Measurements from ENCODE around the gene ZNF667.

ZNF667 gene

DNA sequence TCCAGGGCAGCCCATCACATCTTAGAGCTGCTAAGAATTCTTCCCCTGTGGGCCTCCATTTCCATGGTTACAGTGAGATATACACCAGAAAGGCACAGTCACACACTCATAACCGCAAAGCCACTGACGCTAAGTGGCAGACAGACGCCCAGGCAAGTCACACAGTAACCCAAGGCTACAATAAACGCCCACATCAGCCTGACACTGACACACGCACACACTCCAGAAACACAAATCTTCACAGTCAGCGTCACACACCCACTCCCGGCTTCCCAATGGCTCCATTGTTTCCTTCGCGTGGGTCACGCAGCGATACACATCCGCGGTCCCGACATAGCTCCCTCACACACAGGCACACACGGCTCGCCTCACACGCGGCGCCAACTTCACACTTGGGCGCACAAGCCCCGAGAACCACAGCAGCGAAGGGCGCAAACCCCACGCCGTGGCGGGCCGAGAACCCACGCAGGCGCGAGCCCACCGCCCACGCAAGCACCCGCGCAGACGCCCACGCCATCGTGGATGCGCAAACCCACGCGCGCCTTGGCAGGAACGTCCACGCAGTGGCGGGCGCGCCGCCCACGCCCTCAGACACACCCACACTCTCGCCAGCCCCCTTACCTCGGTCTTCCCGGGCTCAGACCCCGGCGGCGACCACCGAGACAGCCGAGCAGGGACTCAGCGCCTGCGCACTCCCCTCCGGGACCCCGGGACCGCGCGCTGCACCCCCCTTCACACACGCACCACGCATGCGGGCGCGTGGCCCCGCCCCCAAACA, at the start of gene ZNF667:
Gene ZNF667, minus strand, starts transcription at position 695 of the 778 bp plus-strand sequence. CDS start 14,975 bp downstream, outside the sequence.
- no peak for DNase-seq (ENCODE audit: low read depth, low spot score)

DNA sequence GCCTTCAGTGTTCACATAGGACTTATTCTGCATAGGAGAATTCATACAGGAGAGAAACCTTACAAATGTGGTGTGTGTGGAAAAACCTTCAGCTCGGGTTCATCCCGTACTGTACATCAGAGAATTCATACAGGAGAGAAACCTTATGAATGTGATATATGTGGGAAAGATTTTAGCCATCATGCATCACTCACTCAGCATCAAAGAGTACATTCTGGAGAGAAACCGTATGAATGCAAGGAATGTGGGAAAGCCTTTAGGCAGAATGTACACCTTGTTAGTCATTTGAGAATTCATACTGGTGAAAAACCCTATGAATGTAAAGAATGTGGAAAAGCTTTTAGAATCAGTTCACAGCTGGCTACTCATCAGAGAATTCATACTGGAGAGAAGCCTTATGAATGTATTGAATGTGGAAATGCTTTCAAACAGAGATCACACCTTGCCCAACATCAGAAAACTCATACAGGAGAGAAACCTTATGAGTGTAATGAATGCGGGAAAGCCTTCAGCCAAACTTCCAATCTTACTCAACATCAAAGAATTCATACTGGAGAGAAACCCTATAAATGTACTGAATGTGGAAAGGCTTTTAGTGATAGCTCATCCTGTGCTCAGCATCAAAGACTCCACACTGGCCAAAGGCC, 48.2 kb upstream of the ZNF667 start:
- DNase-seq (ENCODE audit: low read depth, low spot score): no peak

DNA sequence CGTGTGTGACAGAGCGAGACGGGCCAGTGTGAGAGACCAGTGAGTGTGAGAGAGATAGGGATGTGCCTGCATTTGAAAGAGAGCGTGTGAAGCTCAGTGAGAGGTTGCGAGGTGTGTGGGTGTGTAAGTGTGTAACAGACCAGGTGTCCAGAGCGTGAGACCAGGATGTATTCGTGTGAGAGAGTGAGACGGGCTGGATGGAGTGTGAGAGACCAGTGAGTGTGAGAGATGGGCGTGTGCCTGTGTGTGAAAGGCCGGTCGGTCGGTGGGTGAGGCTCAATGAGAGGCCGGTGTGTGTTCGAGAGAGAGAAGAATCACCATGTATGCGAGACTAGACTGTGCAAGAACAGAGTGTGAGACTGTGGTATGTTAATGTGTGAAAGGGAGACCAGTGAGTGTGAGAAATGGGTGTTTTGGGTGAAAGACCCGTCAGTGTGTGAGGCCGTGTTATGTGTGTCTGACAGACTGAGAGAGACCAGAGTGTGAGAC, 31.2 kb upstream of the ZNF667 start:
- DNase-seq (ENCODE audit: low read depth, low spot score): no peak

DNA sequence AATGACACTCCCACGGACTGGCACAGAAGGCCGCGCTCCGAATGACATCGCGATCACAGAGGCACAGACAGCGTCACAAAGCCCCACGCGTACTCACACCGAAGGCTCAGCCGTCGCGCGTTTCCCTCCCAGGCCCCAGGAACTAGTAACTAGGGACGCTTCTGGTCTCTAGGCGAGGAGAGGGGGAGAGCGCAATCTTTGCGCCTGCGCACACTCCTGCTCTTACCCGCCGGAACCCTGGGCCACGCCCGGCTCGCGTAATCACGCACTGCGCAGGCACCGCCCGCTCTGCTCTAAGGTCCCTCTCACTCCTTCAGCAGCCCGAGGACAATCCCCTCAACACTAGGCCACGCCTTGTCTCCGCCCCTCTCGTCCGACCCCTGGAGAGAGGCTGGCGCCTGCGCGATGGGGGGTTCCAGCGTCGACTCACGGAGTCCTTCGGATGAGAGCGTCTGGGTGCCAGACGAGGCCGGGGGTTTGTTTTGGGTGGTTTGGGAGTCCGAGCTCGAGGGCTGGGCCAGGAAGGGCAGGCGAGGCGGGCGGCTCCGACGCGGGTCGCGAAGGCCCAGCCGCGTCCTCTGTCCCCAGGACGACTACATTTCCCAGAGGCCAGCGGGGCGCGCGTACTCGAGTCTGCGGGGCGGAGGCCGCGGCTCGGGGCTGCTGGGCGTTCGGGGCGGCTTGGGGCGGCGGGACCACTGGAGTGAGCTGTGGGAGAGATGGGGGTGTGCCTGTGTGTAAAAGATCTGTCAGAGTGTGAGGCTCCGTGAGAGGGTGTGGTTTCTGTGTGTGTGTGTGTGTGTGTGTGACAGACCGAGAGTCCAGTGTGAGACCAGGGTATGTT, 30.5 kb upstream of the ZNF667 start, which contains the start of gene ZNF471:
Gene ZNF471, plus strand, starts transcription at position 410 of the 844 bp plus-strand sequence. CDS start 3,717 bp downstream, outside the sequence.
- DNase-seq (ENCODE audit: low read depth, low spot score): peak; percentile 95

DNA sequence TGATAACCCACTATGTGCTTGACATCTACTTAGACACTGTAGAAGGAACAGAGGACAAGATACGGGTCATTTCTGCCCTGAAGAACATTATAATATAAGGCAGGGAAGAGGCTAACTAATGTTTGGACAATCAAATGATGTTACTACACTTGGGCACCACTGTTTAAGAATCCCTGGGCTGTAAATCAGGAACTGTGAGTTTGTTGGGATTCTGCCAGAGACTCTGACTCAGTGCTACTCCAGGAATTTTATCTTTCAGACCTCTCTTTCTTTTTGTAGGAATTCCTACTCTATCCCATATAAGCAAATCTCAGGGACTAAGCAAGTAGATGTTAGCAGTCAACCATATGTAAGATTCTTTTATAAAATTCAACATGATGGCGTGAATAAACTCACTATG, 27.4 kb upstream of the ZNF667 start:
- no peak for DNase-seq (ENCODE audit: low read depth, low spot score)

DNA sequence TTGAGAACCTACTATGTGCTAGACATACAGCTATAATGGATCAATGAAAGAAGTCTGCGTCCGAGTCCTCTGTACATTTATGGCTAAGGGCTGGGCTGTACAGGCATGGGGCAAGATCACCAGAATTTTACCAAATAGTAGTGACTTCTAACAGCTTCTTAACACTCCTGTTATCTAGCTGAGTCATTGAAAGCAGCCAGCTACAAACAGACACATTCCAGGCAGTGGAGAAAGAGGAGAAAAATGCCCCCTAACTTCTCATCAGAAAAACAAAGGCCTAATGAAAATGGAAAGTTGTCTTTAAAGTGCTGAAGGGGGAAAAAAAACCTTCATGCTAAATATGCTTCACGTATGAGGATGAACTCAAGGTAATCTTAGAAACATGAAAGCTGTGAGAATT, 14.3 kb upstream of the ZNF667 start:
- DNase-seq (ENCODE audit: low read depth, low spot score): no peak

DNA sequence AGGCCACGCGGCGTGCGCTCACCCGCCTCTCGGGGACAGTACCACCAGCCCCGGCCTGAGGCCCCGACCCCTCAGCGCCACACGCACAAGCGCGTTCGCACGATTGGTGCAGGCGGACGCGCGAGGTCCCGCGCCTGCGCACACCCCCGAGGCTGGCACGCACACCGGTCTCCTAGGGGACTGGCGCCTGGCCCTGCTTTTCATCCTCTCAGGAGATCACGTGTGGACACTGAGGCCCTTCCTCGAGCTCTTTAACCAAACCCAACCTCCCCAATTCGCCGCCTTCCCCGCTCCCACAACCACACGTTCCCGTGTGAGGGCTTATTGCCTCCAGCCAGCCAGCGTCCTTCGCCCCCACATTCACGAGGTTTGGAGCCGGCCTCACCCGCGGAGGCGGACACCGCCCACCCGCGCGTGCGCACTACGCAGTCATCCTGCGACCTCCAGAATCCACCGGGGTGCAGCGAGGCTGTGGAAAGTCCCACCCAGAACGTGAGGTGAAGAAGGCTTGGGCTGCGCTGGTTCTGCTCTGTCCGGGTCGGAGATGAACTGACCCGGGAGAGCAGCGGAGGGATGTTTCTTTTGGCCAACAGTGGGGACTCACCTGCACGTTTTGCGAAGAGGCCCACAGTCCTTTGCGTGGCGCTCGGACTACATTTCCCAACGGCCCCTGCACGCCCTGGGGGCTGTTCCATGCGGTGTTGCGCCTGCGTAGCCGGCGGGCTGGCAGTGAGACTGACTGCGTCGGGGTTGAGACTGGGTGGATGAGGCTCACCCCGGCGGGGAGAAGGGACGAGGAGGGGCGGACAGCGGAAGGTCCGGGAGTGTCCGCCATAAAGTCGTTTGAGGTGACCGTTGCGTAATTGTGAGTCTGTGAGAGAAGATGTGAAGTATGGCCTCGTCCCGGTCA, 539 bp upstream of the ZNF667 start:
- DNase-seq (ENCODE audit: low read depth, low spot score): peak; percentile 60

DNA sequence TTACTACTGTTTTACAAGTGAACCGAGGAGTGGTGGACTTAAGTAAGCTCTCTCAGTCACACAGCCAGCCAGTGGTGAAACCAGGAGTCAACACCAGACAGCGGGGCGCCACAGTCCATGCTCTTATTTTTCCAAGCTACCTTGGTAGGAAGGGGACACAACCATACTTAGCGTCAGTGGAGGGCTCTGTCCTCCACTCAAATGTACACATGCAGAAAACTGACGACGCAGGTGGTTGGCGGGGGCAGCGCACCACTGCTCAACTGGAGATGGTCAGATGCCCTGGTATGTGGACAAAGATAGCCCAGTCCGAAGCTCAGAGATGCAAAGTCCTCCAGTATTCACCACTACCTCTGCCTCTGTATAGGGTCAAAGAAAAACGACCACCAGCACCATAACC, 1.1 kb downstream of the ZNF667 start:
- DNase-seq (ENCODE audit: low read depth, low spot score): no peak

DNA sequence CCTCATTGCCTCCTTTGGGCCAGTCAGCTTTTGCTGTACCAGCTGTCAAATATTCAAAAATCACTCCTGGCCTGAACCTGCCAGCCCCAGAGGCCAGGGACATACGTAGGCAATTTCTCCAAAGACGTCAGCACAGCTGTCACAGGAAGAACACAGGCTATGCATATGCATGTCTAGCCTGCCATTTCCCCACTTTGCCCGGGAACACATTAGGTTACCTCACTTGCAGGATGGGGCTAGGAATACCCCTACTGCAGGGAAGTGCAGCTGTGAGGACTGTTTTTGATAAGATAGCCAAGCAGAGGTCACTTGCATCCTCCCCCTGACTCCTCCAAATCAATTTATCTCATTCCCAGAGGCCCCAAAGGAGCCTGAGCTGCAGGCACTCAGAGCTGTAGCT, 2.8 kb downstream of the ZNF667 start:
- DNase-seq (ENCODE audit: low read depth, low spot score): no peak

DNA sequence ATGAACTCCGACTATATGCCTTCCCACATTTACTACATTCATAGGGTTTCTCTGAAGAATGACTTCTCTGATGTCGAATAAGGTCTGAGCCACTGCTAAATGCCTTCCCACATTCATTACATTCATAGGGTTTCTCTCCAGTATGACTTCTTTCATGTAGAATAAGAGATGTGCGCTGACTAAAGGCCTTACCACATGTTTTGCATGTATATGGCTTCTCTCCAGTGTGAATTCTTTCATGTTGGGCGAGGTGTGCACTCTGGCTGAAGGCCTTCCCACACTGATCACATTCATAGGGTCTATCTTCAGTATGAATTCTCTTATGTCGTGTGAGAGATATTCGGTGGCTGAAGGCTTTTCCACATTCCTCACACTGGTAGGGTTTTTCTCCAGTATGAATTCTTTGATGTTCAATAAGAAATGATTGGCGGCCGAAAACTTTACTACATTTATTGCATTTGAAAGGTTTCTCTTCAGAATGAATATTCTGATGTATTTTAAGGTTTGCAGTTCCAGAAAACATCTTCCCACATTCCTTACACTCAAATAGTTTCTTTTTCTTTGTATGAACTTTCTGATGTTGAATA, 35.8 kb downstream of the ZNF667 start:
- no peak for DNase-seq (ENCODE audit: low read depth, low spot score)

DNA sequence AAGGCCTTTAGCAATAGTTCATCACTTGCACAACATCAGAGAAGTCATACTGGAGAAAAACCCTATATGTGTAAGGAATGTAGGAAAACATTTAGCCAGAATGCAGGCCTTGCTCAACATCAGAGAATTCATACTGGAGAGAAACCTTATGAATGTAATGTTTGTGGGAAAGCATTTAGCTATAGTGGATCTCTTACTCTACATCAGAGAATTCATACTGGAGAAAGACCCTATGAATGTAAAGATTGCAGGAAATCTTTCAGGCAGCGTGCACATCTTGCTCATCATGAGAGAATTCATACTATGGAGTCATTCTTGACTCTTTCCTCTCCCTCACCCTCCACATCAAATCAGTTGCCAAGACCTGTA, 53.2 kb downstream of the ZNF667 start:
- no peak for DNase-seq (ENCODE audit: low read depth, low spot score)

DNA sequence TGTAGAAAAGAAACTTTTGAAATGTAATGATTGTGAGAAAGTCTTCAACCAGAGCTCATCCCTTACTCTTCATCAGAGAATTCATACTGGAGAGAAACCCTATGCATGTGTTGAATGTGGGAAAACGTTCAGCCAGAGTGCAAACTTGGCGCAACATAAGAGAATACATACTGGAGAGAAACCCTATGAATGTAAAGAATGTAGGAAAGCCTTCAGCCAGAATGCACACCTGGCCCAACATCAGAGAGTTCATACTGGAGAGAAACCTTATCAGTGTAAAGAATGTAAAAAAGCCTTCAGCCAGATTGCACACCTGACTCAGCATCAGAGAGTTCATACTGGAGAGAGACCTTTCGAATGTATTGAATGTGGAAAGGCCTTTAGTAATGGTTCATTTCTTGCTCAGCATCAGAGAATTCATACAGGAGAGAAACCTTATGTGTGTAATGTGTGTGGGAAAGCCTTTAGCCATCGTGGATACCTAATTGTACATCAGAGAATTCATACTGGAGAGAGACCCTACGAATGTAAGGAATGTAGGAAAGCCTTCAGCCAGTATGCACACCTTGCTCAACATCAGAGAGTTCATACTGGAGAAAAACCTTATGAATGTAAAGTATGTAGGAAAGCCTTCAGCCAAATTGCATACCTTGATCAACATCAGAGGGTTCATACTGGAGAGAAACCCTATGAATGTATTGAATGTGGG, 53.7 kb downstream of the ZNF667 start:
- DNase-seq (ENCODE audit: low read depth, low spot score): no peak

DNA sequence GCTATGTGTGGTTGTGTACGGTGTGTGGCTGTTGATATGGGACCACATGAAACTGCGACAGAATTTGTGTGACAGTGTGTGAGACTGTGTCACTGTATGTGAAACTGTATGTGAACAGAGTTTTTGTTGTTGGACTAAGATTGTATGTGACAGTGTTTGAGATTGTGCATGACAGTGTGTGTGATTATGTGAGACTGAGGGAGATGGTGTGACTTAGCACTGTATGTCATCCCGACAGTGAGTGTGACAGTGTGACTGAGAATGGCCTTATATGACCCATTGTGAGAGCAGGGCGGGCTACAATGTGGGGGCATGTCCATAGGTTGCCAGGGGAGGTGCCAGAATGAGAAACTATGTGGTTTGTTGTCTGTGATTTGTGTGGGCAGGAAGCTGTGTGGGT, 72.1 kb downstream of the ZNF667 start:
- DNase-seq (ENCODE audit: low read depth, low spot score): no peak

DNA sequence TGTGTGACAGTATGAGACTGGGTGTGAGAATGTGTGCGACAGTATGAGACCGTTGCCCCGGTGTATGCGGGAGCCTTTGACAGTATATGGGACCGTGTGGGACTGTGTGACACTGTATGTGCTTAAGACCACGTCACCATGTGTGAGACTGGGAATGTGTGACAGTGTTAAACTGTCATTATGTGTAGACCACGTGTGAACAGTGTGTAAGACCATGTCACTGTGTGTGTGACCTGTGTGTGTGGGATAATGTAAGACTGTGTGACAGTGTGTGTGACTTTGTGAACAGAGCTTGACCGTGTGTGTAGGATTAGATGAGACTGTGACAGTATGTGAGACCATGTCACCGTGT, 72.5 kb downstream of the ZNF667 start:
- no peak for DNase-seq (ENCODE audit: low read depth, low spot score)

DNA sequence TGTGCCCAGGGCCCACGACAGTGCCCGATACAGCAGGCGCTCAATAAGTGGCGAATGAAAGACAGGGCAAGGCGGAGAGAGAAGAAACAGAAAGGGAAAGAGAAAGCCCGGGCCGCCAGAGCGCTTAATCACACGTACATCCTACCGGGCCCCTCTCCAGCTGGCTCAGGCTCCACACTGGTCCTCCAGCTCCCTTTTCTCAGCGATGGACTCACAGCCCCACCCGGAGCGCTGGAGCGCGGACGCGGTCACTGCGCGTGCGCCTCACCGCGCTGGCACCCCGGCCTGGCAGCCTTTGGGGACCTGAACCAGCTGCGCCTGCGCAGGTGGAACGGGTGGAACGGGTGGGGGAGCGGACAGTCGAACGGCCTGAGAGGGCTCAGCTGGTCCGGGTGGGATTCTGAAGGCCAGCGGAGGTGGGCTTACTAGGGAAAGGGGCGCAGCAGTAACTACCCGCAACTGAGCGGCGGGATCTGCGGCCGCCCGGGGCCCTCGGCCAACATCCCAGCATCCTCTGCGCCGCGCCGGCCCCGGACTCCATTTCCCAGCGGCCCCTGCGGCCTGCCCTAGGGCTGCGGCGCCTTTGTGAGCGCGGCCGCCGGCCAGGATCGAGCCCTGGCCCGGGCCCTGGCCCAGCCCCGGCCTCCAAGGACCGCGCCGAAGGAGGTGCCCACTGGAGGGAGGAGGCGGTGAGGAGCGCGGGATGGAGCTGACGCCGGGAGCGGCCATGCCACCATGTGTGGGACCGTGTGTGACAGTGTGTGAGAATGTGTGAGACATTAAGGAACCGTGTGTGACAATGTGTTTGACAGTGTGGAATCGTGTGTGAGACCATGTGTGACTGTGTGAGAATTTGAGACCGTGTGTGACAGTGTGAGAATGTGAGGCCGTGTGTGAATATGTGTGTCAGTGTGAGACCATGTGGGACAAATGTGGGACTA, 73.1 kb downstream of the ZNF667 start, which contains the start of gene ZNF583:
Gene ZNF583, plus strand, starts transcription at position 569 of the 941 bp plus-strand sequence. CDS start 2,783 bp downstream, outside the sequence.
- DNase-seq (ENCODE audit: low read depth, low spot score): peak; percentile 82

DNA sequence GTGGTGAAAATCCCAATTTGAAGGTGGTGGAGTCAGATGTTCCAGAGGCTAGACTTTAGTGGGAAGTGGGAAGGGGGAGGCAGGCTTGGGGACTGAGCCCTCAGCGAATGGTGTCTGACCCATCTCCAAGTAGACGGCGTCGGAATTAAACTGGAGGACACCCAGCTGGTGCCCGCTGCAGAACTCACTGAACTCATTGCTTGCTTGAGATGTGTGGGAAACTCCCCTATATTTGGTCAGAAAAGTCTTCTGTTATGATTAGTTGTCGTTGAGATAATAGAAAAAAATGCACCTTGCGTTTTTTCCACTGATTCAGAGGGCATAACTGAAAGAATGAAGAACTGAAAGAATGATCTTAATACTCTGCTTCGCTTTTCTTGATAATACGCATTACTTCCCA, 73.9 kb downstream of the ZNF667 start:
- DNase-seq (ENCODE audit: low read depth, low spot score): no peak

DNA sequence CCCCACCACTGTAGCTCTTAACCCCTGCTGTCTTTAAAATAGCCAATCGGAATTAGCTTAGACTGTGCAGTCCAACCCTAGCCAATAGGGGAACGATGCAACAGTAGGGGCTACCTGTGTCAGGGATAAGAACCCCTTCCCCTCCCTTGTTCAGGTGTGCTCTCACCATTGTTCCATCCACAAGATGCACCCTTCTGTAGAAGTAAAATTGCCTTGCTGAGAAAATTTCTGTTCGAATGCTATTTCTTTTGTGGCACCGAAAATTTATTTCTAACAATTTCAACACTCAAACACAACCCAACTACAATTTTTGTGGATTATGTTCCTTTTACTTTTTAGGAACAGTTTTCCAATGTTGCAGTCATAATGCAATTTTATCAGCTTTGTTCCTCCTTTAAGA, 76.7 kb downstream of the ZNF667 start:
- DNase-seq (ENCODE audit: low read depth, low spot score): no peak

DNA sequence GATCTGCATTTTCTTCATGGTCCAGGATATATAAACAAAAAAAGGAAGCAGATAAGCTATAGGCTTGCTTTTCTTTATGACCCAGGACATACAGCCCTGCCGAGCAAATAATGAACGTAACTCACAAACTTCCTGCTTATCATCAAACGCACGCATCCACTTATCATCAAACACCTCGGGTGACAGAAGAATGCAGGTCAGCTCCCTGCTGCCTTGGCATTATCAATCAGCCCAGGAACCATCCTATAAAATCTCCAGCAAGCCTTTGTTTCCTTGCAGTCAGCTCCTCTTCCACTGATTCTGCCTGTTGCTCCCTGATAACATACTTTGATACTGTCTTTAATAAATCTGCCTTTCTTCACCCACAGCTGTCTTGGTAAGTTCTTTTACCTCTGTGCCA, 78.3 kb downstream of the ZNF667 start:
- DNase-seq (ENCODE audit: low read depth, low spot score): no peak
